ENCODE data around the gene ZNF521. TPM values are rescaled to one million over a fixed set of nuclear protein-coding genes. Genes with fewer than 3 reads are reported as not detected.

The ZNF521 gene
- total and polyA plus RNA-seq, 2 of the 13 experiments (the other 11 are each of a cell fraction or from before 2014, with no cell fraction given), result 0.02 TPM; not detected in 1

- H3K79me2 ChIP-seq (ENCODE audit: insufficient read depth, low read length), result no peaks in the 10 kb centered on the region
- H3K4me2 ChIP-seq (ENCODE audit: low read depth, low read length), result no peak overlapping the region
- H3K27ac ChIP-seq (ENCODE audit: extremely low read length, insufficient read depth, low read length), result no peak overlapping the region
- no TSS peak for BruUV-seq (replicated peaks)
- H3K36me3 ChIP-seq (replicated peaks in 1 of 2; ENCODE audit: control insufficient read depth in 1 of 2, insufficient read depth in 2 of 2, low read length in 2 of 2), result no peaks in the 10 kb centered on the region
- no peaks in the 10 kb centered on the region for H3K4me1 ChIP-seq (ENCODE audit: insufficient read depth, low read length)
- 0 out of 5 replicates have a peak, but pooled peaks cover 0 to 2% of the 10 kb centered on the region in 2 experiments for H3K27me3 ChIP-seq (ENCODE audit: control insufficient read depth in 1 of 2, insufficient read depth in 2 of 2, low read length in 2 of 2)
- H3K4me3 ChIP-seq (replicated peaks in 1 of 3; ENCODE audit: insufficient read depth in 1 of 3, low read depth in 2 of 3, low read length in 3 of 3), result no peak overlapping the region
- no peak overlapping the region for H2AFZ ChIP-seq (ENCODE audit: low read length)
- H3K9ac ChIP-seq (ENCODE audit: insufficient read depth, low read depth, low read length), result no peak overlapping the region
- ChIA-PET POLR2A (no interaction called here), CTCF (ENCODE audit: low intra/inter-chr PET ratio, low total read pairs) (no interaction called here)
- in situ Hi-C loops (cut with HindIII; ENCODE audit: extremely low pct_ligation_motif_present, low pct_unique_long_range_greater_than_20kb) (no loop called here), intact Hi-C loops (cut with micrococcal nuclease; ENCODE audit: unreplicated experiment) (no loop called here)
- H3K9me3 ChIP-seq (ENCODE audit: low read length), result no peaks in the 10 kb centered on the region
- ATAC-seq (no peak), FAIRE-seq (no peak), DNase-seq (ENCODE audit: low spot score) (no peak)
- whole genome bisulfite sequencing (ENCODE audit: low lambda C conversion rate), result 50% methylated on average over 2 of the region's 2 CpGs
- H4K20me1 ChIP-seq (ENCODE audit: insufficient read depth, low read length), result no peaks in the 10 kb centered on the region
- no peak for TF ChIP-seq HES4 (CRISPR knock-in tag; IDR thresholded peaks at IDR 0.05; ENCODE audit: borderline replicate concordance)
- TF ChIP-seq PTBP1 (IDR thresholded peaks at IDR 0.05; ENCODE audit: low read depth, low read length, poor library complexity, severe bottlenecking), result no peak
- TF ChIP-seq ZNF777 (CRISPR knock-in tag; IDR thresholded peaks at IDR 0.05), result no peak
- no peak for TF ChIP-seq RARA (CRISPR knock-in tag; IDR thresholded peaks at IDR 0.05)
- TF ChIP-seq PCBP2 (optimal IDR thresholded peaks at IDR 0.05; ENCODE audit: low read depth, low read length, poor library complexity, severe bottlenecking), result no peak
- no peak for TF ChIP-seq ZBTB7B (CRISPR knock-in tag; IDR thresholded peaks at IDR 0.05)
- TF ChIP-seq NCOA5 (CRISPR knock-in tag; IDR thresholded peaks at IDR 0.05), result no peak
- TF ChIP-seq TP53 (CRISPR knock-in tag; conservative IDR thresholded peaks at IDR 0.05), result no peak
- TF ChIP-seq ZNF639 (CRISPR knock-in tag; conservative IDR thresholded peaks at IDR 0.05), result no peak
- no peak for TF ChIP-seq TMF1 (CRISPR knock-in tag; IDR thresholded peaks at IDR 0.05; ENCODE audit: low read depth)
- TF ChIP-seq ZNF709 (CRISPR knock-in tag; IDR thresholded peaks at IDR 0.05), result no peak
- TF ChIP-seq FOXP4 (CRISPR knock-in tag; IDR thresholded peaks at IDR 0.05), result no peak
- TF ChIP-seq SMARCE1 (IDR thresholded peaks at IDR 0.05; ENCODE audit: borderline replicate concordance), result no peak
- no peak for TF ChIP-seq RFX5 (IDR thresholded peaks at IDR 0.05; ENCODE audit: low read depth, low read length)
- no peak for TF ChIP-seq MEIS1 (CRISPR knock-in tag; IDR thresholded peaks at IDR 0.05; ENCODE audit: borderline replicate concordance)
- TF ChIP-seq ZBTB8A (CRISPR knock-in tag; IDR thresholded peaks at IDR 0.05; ENCODE audit: borderline replicate concordance, low read depth), result no peak
Measured at GRCh38 chr18:25283781-25284180, 68.2 kb downstream of the ZNF521 start.
